IMR-90 (cell line): ENCODE results near the gene CKLF. TPM values are rescaled to one million over a fixed set of nuclear protein-coding genes. Genes with fewer than 3 reads are reported as not detected.

ENCODE experiments used
- ATAC-seq: fragments of 200-7000 bp; cut with Tn5 transposase; 2 replicates; pipeline ENCODE4 v1.9.1; 2020; ENCODE audit warnings: low read depth, mild to moderate bottlenecking, moderate library complexity
- BruUV-seq: library from RNA; stranded (reverse); fragments of 400-500 nt; replicated peaks from 2 replicates; lab custom pipeline; 2021; lab: Mats Ljungman, UMichigan
- CTCF ChIA-PET: fragments of 300-600 bp; formaldehyde crosslinking; extraction: SDS; loops from one replicate; lab custom pipeline; 2021; ENCODE audit warnings: antibody characterized with exemption; lab: Yijun Ruan, JAX
- POLR2A ChIA-PET: fragments of 300-600 bp; sonication (Branson Sonifier 250); formaldehyde crosslinking; loops from one replicate; lab custom pipeline; 2022; ENCODE audit warnings: antibody characterized with exemption; ENCODE audit not compliant: unreplicated experiment; lab: Charles Lee
- DNase-seq: peaks from one replicate; pipeline ENCODE4 v3.0.0; 2013
- H2AFZ ChIP-seq: replicated peaks from 2 replicates; pipeline ENCODE3; 2013; ENCODE audit warnings: low read length, mild to moderate bottlenecking; ENCODE audit not compliant: poor library complexity
- H2AK5ac ChIP-seq: 2 replicates; pipeline ENCODE4 v1.6.1; 2013; ENCODE audit warnings: low read depth, low read length, inconsistent platforms
- H2AK9ac ChIP-seq: replicated peaks from 2 replicates; pipeline ENCODE3; 2013; ENCODE audit warnings: mild to moderate bottlenecking, low read depth, low read length, moderate library complexity; ENCODE audit not compliant: poor library complexity
- H2BK120ac ChIP-seq: 2 replicates; pipeline ENCODE4 v1.6.1; 2013; ENCODE audit warnings: low read depth, low read length, inconsistent platforms
- H2BK15ac ChIP-seq: 3 replicates; pipeline ENCODE4 v1.6.1; 2013; ENCODE audit warnings: low read depth, low read length, inconsistent platforms
- H2BK20ac ChIP-seq: 2 replicates; pipeline ENCODE4 v1.6.1; 2013; ENCODE audit warnings: low read depth, mild to moderate bottlenecking, inconsistent platforms, low read length, moderate library complexity
- H2BK5ac ChIP-seq: 2 replicates; pipeline ENCODE4 v1.6.1; 2013; ENCODE audit warnings: mild to moderate bottlenecking, low read depth, low read length, inconsistent platforms; ENCODE audit not compliant: poor library complexity, severe bottlenecking
- H3K14ac ChIP-seq: replicated peaks from 2 replicates; pipeline ENCODE4 v1.6.1; 2013; ENCODE audit warnings: low read depth, low read length, inconsistent platforms
- H3K18ac ChIP-seq: 2 replicates; pipeline ENCODE4 v1.6.1; 2013; ENCODE audit warnings: low read depth, low read length, control low read depth
- H3K23ac ChIP-seq: 2 replicates; pipeline ENCODE4 v1.6.1; 2013; ENCODE audit warnings: low read depth, low read length, inconsistent platforms
- H3K27ac ChIP-seq: 2 replicates; pipeline ENCODE4 v1.5.1; 2013; ENCODE audit warnings: mild to moderate bottlenecking, control low read depth, low read length; ENCODE audit not compliant: insufficient read depth
- H3K27me3 ChIP-seq: 2 replicates; pipeline ENCODE4 v1.6.1; 2013; ENCODE audit warnings: low read length; ENCODE audit not compliant: control insufficient read depth, insufficient read depth
- H3K36me3 ChIP-seq: 2 replicates; pipeline ENCODE4 v1.6.1; 2013; ENCODE audit warnings: low read length, mixed read lengths; ENCODE audit not compliant: control insufficient read depth, insufficient read depth
- H3K4ac ChIP-seq: 2 replicates; pipeline ENCODE4 v1.6.1; 2013; ENCODE audit warnings: low read depth, low read length, inconsistent platforms
- H3K4me1 ChIP-seq: 2 replicates; pipeline ENCODE4 v1.6.1; 2013; ENCODE audit warnings: low read length, mixed read lengths; ENCODE audit not compliant: control insufficient read depth, insufficient read depth
- H3K4me2 ChIP-seq: 2 replicates; pipeline ENCODE4 v1.6.1; 2013; ENCODE audit warnings: low read depth, mild to moderate bottlenecking, control low read depth, low read length, moderate library complexity
- H3K4me3 ChIP-seq: 2 replicates; pipeline ENCODE4 v1.5.1; 2013; ENCODE audit warnings: low read depth, mild to moderate bottlenecking, control low read depth, low read length, moderate library complexity; ENCODE audit not compliant: insufficient read depth
- H3K56ac ChIP-seq: 2 replicates; pipeline ENCODE4 v1.6.1; 2013; ENCODE audit warnings: low read length, inconsistent platforms; ENCODE audit not compliant: insufficient read depth; ENCODE audit errors: extremely low read depth
- H3K79me1 ChIP-seq, 2 experiments: 2 replicates each; pipeline ENCODE4 v1.6.1; 2013; ENCODE audit warnings: low read length in 2 of 2, inconsistent platforms in 1 of 2, low read depth in 1 of 2
- H3K9ac ChIP-seq: 2 replicates; pipeline ENCODE4 v1.6.1; 2013; ENCODE audit warnings: low read depth, low read length, control low read depth
- H3K9me1 ChIP-seq: 2 replicates; pipeline ENCODE4 v1.6.1; 2013; ENCODE audit warnings: low read length, inconsistent platforms; ENCODE audit not compliant: insufficient read depth
- H3K9me3 ChIP-seq: 2 replicates; pipeline ENCODE4 v1.6.1; 2013; ENCODE audit warnings: low read length; ENCODE audit not compliant: control insufficient read depth, insufficient read depth
- H4K20me1 ChIP-seq: 2 replicates; pipeline ENCODE4 v1.6.1; 2013; ENCODE audit warnings: low read length, inconsistent platforms; ENCODE audit not compliant: insufficient read depth
- H4K5ac ChIP-seq: 2 replicates; pipeline ENCODE4 v1.6.1; 2013; ENCODE audit warnings: mild to moderate bottlenecking, low read depth, low read length, control low read depth
- H4K8ac ChIP-seq, 2 experiments: 2 replicates each; pipeline ENCODE4 v1.6.1; 2013; ENCODE audit warnings: low read depth in 2 of 2, low read length in 2 of 2, control low read depth in 1 of 2, inconsistent platforms in 1 of 2
- H4K91ac ChIP-seq: 2 replicates; pipeline ENCODE4 v1.6.1; 2013; ENCODE audit warnings: low read depth, low read length, inconsistent platforms; ENCODE audit not compliant: insufficient read depth
- BHLHE40 ChIP-seq: fragments of 150-350 bp; IDR thresholded peaks from 2 replicates; pipeline ENCODE4 v1.6.1; 2016; ENCODE audit warnings: mild to moderate bottlenecking, low read depth, low read length
- CEBPB ChIP-seq: IDR thresholded peaks from 2 replicates; pipeline ENCODE4 v1.6.1; 2012; ENCODE audit warnings: low read depth, low read length, improper control_type of control experiment
- CHD1 ChIP-seq: IDR thresholded peaks from 2 replicates; pipeline ENCODE4 v1.6.1; 2012; ENCODE audit warnings: low read depth, low read length, improper control_type of control experiment
- MAFK ChIP-seq: IDR thresholded peaks from 2 replicates; pipeline ENCODE4 v1.6.1; 2012; ENCODE audit warnings: low read depth, low read length, improper control_type of control experiment
- MXI1 ChIP-seq: IDR thresholded peaks from 2 replicates; pipeline ENCODE4 v1.6.1; 2012; ENCODE audit warnings: low read depth, mild to moderate bottlenecking, low read length, moderate library complexity, borderline replicate concordance
- NFE2L2 ChIP-seq: fragments of 150-350 bp; IDR thresholded peaks from 2 replicates; pipeline ENCODE4 v1.6.1; 2016; ENCODE audit warnings: low read depth, mild to moderate bottlenecking, low read length
- POLR2A ChIP-seq: IDR thresholded peaks from 2 replicates; pipeline ENCODE4 v1.6.1; 2012; ENCODE audit warnings: mild to moderate bottlenecking, low read depth, low read length
- RCOR1 ChIP-seq: IDR thresholded peaks from 2 replicates; pipeline ENCODE4 v1.6.1; 2012; ENCODE audit warnings: mild to moderate bottlenecking, low read length, improper control_type of control experiment; ENCODE audit not compliant: insufficient replicate concordance
- RFX5 ChIP-seq: IDR thresholded peaks from 2 replicates; pipeline ENCODE4 v1.8.0; 2012; ENCODE audit warnings: low read depth, mild to moderate bottlenecking, low read length, moderate library complexity
- WGBS, 2 experiments: methylation state at CpG; one replicate each; pipeline versions ENCODE4 v1.1.5 to v1.1.7; 2013; ENCODE audit warnings: missing lambda C conversion rate in 2 of 2; ENCODE audit not compliant: insufficient read length in 1 of 2; ENCODE audit errors: extremely low coverage in 2 of 2; 5-methylcytosine and 5-hydroxymethylcytosine counted together
- dilution Hi-C: fragments of 300-500 bp; cut with HindIII; formaldehyde crosslinking; loops from one replicate; pipeline ENCODE4 v1.14.3; 2018; ENCODE audit warnings: low sequenced_read_pairs; ENCODE audit not compliant: unreplicated experiment
- in situ Hi-C: fragments of 300-500 bp; cut with MboI; formaldehyde crosslinking; loops from 3 replicates; pipeline ENCODE4 v1.14.3; 2019; ENCODE audit warnings: low sequenced_read_pairs, inconsistent platforms, mixed read lengths
- intact Hi-C: fragments of 100-400 bp; cut with micrococcal nuclease; formaldehyde crosslinking; loops from 2 replicates; pipeline ENCODE4 v1.10.0; 2022
- polyA plus RNA-seq, 3 experiments: library from polyadenylated mRNA; depleted of rRNA; stranded (reverse); fragments of >200 nt; gene quantifications; 2 replicates each; pipeline ENCODE4 v1.2.3, GENCODE V29; 2012; ENCODE audit warnings: low replicate concordance in 1 of 3
- total RNA-seq: library from RNA; depleted of rRNA; stranded (reverse); fragments of >200 nt; gene quantifications from 2 replicates; pipeline ENCODE4 v1.2.3, GENCODE V29; 2012
- TF ChIP-seq, protein P1 (sequence below): conservative IDR thresholded peaks from 2 replicates; pipeline ENCODE4 v1.5.1; 2012; ENCODE audit warnings: mild to moderate bottlenecking, low read depth, low read length, improper control_type of control experiment
- TF ChIP-seq, protein P2 (sequence below): fragments of 150-350 bp; IDR thresholded peaks from 2 replicates; pipeline ENCODE4 v1.6.1; 2017; ENCODE audit warnings: mild to moderate bottlenecking, antibody characterized with exemption, low read length, low read depth
- TF ChIP-seq, protein P3 (sequence below): fragments of 150-350 bp; IDR thresholded peaks from 2 replicates; pipeline ENCODE4 v1.6.1; 2016; ENCODE audit warnings: low read depth, mild to moderate bottlenecking, low read length, moderate library complexity, borderline replicate concordance

The CKLF gene
- total and polyA plus RNA-seq, 2 of the 4 experiments (the other 2 are of a cell fraction): 60.8 to 92.2 TPM

DNA sequence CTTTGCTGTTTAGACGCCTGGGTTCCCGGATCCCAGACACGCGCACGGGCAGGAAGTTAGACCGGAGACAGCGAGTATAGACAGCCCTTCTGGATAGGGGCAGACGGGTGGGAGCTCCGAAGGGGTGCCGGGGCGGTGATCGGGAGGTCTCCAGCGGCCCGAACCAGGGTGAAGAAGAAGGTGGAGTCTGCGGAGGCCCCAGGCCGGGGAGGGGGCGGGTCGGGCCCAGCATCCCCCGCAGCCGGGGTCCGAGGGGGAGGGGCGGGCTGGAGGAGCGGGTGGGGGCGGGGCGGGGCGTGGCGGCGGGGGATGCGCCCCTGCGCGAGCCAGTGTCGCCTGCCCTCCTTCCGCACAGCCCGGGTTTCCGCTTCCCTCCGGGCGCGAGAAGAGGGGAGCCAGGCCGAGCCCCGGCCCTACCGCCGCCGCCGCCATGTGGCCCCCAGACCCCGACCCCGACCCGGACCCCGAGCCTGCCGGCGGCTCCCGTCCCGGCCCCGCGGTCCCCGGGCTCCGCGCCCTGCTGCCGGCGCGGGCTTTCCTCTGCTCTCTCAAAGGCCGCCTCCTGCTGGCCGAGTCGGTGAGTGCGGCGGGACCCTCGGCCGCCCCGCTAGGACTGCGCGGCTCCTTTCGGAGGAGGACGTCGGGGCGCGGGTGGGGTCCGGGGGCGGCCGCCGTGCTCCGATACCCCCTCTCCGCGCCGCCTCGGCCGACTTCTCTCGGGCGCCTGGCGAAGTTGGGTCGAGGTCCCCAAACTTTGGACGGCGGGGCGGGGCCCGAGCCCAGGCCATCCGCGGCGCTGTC, 52.2 kb downstream of the CKLF start, which contains the start of gene CMTM3:
Gene CMTM3 (plus strand): TSS at position 329 of the 801 bp plus-strand sequence. CDS start 102 bp downstream, at position 431.
- peak within 1 kb of the TSS; percentile 62 for H2BK5ac ChIP-seq
- peak within 1 kb of the TSS; percentile 94 for H2AK9ac ChIP-seq
- ChIA-PET CTCF (interaction anchor here (0.9 kb wide), 2 partner anchors 89 to 198 kb away, joined by 3 read pairs; no protein-coding TSS in a partner anchor), POLR2A (interaction anchor here (0.5 to 0.7 kb wide), 2 partner anchors 7 to 197 kb away, joined by 3 read pairs; no protein-coding TSS in a partner anchor)
- peak within 1 kb of the TSS; percentile 81 for H3K4me2 ChIP-seq
- peak within 1 kb of the TSS; percentile 89 for H3K4ac ChIP-seq
- peaks cover 17% of the 10 kb centered on the region for H4K20me1 ChIP-seq
- H4K91ac ChIP-seq: peak within 1 kb of the TSS; percentile 84
- in situ Hi-C loops: loop anchor here (5.0 kb wide), 2 partner anchors 52 to 197 kb away; partner anchors contain the start of genes CKLF and TK2
- peak within 1 kb of the TSS; percentile 86; the same call in 1 of the 2 replicates for H3K23ac ChIP-seq
- intact Hi-C loops: loop anchor here (1.0 to 5.0 kb wide), 4 partner anchors 52 to 198 kb away; partner anchors contain the start of gene CKLF
- dilution Hi-C loops: no loop called here
- peak within 1 kb of the TSS; percentile 72 for H2BK120ac ChIP-seq
- DNase-seq (peak; percentile 45), ATAC-seq (peak; percentile 78)
- H3K14ac ChIP-seq: peak within 1 kb of the TSS; percentile 86
- peaks cover 10% of the 10 kb centered on the region for H3K36me3 ChIP-seq
- no TSS peak for BruUV-seq
- peak within 1 kb of the TSS; percentile 93 for H2AK5ac ChIP-seq
- WGBS, 2 experiments: 0% methylated on average over 33 of the region's 96 CpGs; no CpG with 5 or more reads in 1 of the 2 experiments
- H4K5ac ChIP-seq: peak within 1 kb of the TSS; percentile 82
- peak within 1 kb of the TSS; percentile 78 for H3K18ac ChIP-seq
- H2BK15ac ChIP-seq: peak within 1 kb of the TSS; percentile 48; the same call in 1 of the 3 replicates
- peak within 1 kb of the TSS; percentile 63; the same call in 1 of the 2 replicates for H3K56ac ChIP-seq
- H3K9me1 ChIP-seq: peaks cover 10% of the 10 kb centered on the region
- H2BK20ac ChIP-seq: peak within 1 kb of the TSS; percentile 20; the same call in 1 of the 2 replicates
- peaks cover 21% of the 10 kb centered on the region for H3K4me1 ChIP-seq
- peak within 1 kb of the TSS; percentile 88 for H3K27ac ChIP-seq
- H3K27me3 ChIP-seq: no peaks in the 10 kb centered on the region; the same call in 1 of the 2 replicates
- peak within 1 kb of the TSS; percentile 74 for H3K4me3 ChIP-seq
- H3K9me3 ChIP-seq: peaks cover 5% of the 10 kb centered on the region; the same call in 1 of the 2 replicates
- H4K8ac ChIP-seq: peak within 1 kb of the TSS; percentile 45 to 92
- peak within 1 kb of the TSS; percentile 84 for H3K9ac ChIP-seq
- H2AFZ ChIP-seq: peak within 1 kb of the TSS; percentile 98
- peaks cover 13 to 48% of the 10 kb centered on the region in 2 experiments for H3K79me1 ChIP-seq
- TF ChIP-seq CEBPB (no peak), BHLHE40 (no peak), RFX5 (no peak), NFE2L2 (no peak), POLR2A (no peak), MXI1 (no peak), RCOR1 (no peak), CHD1 (no peak), MAFK (no peak)
- TF ChIP-seq, protein P1, sequence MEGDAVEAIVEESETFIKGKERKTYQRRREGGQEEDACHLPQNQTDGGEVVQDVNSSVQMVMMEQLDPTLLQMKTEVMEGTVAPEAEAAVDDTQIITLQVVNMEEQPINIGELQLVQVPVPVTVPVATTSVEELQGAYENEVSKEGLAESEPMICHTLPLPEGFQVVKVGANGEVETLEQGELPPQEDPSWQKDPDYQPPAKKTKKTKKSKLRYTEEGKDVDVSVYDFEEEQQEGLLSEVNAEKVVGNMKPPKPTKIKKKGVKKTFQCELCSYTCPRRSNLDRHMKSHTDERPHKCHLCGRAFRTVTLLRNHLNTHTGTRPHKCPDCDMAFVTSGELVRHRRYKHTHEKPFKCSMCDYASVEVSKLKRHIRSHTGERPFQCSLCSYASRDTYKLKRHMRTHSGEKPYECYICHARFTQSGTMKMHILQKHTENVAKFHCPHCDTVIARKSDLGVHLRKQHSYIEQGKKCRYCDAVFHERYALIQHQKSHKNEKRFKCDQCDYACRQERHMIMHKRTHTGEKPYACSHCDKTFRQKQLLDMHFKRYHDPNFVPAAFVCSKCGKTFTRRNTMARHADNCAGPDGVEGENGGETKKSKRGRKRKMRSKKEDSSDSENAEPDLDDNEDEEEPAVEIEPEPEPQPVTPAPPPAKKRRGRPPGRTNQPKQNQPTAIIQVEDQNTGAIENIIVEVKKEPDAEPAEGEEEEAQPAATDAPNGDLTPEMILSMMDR: peak; percentile 71
- TF ChIP-seq, protein P2, sequence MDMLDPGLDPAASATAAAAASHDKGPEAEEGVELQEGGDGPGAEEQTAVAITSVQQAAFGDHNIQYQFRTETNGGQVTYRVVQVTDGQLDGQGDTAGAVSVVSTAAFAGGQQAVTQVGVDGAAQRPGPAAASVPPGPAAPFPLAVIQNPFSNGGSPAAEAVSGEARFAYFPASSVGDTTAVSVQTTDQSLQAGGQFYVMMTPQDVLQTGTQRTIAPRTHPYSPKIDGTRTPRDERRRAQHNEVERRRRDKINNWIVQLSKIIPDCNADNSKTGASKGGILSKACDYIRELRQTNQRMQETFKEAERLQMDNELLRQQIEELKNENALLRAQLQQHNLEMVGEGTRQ: no peak
- TF ChIP-seq, protein P3, sequence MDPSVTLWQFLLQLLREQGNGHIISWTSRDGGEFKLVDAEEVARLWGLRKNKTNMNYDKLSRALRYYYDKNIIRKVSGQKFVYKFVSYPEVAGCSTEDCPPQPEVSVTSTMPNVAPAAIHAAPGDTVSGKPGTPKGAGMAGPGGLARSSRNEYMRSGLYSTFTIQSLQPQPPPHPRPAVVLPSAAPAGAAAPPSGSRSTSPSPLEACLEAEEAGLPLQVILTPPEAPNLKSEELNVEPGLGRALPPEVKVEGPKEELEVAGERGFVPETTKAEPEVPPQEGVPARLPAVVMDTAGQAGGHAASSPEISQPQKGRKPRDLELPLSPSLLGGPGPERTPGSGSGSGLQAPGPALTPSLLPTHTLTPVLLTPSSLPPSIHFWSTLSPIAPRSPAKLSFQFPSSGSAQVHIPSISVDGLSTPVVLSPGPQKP: no peak
